Breast epithelium (tissue), 3 donors: ENCODE measurements around the gene C11orf54.

Source experiments
- POLR2A ChIP-seq: fragments of 450-650 bp; IDR thresholded peaks from one replicate; pipeline ENCODE4 v1.6.1; 2016; ENCODE audit warnings: antibody characterized with exemption, mild to moderate bottlenecking, moderate library complexity
- POLR2AphosphoS5 ChIP-seq, 3 donors: sonication (generic); formaldehyde crosslinking; IDR thresholded peaks; one replicate each; pipeline ENCODE4 v1.6.1; 2017; ENCODE audit warnings: antibody characterized with exemption in 3 of 3
- TF ChIP-seq, protein P1 (sequence below), 3 donors: fragments of 450-650 bp; IDR thresholded peaks; one replicate each; pipeline ENCODE4 v1.5.1; 2016 to 2017; ENCODE audit warnings: antibody characterized with exemption in 3 of 3, mild to moderate bottlenecking in 3 of 3, moderate library complexity in 3 of 3

DNA sequence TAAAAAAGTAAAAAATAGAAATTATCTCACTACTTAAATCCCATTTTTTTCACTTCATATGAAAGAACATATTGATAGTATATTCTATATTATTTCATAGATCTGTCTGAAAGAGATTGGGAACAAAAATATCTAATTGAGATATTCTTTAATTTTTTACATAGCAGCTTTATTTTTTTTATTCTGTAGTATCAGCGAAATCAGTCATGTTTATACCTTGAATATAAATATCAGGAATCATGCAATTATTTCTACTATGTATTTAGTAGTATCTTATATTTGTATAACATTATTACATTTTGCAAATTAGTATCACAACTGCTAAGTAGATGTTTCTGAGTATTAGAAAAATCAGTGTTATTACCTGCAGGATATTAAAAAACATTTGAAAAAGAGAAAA lies 20.4 kb downstream of the C11orf54 start:
- TF ChIP-seq POLR2A (no peak), POLR2AphosphoS5 (IDR thresholded peaks at IDR 0.05) (no peak)
- TF ChIP-seq, protein P1, sequence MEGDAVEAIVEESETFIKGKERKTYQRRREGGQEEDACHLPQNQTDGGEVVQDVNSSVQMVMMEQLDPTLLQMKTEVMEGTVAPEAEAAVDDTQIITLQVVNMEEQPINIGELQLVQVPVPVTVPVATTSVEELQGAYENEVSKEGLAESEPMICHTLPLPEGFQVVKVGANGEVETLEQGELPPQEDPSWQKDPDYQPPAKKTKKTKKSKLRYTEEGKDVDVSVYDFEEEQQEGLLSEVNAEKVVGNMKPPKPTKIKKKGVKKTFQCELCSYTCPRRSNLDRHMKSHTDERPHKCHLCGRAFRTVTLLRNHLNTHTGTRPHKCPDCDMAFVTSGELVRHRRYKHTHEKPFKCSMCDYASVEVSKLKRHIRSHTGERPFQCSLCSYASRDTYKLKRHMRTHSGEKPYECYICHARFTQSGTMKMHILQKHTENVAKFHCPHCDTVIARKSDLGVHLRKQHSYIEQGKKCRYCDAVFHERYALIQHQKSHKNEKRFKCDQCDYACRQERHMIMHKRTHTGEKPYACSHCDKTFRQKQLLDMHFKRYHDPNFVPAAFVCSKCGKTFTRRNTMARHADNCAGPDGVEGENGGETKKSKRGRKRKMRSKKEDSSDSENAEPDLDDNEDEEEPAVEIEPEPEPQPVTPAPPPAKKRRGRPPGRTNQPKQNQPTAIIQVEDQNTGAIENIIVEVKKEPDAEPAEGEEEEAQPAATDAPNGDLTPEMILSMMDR (IDR thresholded peaks at IDR 0.05): no peak
